Activated CD8-positive, alpha-beta memory T cell treated with anti-CD3 and anti-CD28 coated beads, Interleukin-2, amount 50 U/mL, for 4 hours (primary cell): Measurements from ENCODE around the gene SEMA4C.

Experiments
- DNase-seq: peaks from one replicate; pipeline ENCODE4 v3.0.0-alpha.2; 2020

Gene SEMA4C

GRCh38 chr2:96879545-96880040, 9.7 kb upstream of the SEMA4C start:
- DNase-seq = no peak

DNA sequence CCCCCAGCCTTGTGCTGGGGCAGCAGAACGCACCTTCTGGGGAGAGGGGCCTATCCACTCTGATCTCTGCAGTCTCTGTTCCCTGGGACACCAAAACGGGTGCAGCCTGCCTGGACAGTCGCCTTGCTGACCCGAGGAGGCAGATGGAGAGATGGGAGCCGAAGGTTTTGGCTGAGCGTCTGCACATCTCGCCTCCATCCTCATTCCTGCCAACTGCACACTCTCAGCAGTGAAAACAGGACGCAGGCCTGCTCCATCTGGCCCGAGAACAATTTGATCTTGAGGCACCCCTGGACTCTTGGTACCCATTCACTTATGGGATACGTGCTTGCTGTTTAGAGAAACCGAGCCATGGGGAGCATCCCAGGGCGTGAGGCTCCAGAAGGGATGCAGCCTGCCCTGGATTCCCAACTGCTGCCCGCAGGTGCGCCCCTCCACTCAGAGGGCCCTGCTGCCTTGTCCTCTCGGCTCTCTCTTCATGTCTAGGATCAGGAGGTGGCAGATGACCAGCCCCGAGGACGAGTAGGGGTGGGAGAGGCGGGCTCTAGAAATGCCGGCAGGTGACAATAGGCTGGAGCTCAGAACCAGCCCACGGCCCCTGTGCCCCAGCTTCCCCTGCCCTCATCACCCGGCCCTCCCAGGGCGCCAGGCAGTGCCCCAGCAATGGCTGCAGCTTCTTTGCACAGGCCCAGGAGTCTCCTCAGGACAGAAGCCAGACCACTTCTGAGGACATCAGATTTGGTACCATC, 9.1 kb upstream of the SEMA4C start:
- DNase-seq = no peak

DNA sequence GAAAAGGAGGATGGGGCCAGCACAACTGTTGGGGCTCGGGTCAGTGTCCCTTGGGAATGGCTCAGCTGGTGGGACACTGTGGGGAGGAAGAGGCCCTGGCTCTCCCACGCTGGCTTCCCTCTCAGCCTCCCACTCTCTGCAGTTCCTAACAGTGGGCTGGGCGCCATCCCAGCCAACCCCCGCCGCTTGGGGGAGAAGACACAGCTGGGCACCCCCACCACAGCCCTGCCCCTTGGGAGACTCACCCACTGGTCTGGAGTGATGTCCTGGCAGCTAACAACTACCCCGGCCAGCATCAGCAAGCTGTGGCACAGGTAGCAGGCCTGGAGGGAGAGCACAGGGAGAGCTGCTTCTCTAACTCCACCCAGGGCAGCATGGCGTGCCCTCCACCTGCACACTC, 8.3 kb upstream of the SEMA4C start:
- no peak for DNase-seq

- DNase-seq = no peak
These were observed 7.8 kb upstream of the SEMA4C start for GRCh38 chr2:96877631-96878092.

DNA sequence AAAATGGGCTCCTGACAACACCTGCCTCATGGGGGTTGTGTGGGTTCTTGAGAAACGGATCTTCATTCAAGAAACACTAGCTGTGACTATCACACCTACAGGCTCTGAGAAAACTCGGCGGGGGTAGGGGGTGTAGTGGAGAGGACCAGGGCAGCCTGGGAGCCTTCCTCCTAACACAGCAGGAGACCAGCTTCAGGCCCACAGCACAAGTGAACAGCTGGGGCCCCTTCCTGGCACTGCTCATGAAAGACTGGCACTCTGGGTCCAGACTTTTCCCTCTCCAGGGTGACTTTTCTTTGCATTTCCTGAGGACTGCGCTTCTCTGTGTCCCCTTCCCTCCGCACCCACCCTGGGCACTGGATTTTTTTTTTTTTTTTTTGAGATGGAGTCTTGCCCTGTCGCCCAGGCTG, 7.2 kb upstream of the SEMA4C start:
- no peak for DNase-seq

DNA sequence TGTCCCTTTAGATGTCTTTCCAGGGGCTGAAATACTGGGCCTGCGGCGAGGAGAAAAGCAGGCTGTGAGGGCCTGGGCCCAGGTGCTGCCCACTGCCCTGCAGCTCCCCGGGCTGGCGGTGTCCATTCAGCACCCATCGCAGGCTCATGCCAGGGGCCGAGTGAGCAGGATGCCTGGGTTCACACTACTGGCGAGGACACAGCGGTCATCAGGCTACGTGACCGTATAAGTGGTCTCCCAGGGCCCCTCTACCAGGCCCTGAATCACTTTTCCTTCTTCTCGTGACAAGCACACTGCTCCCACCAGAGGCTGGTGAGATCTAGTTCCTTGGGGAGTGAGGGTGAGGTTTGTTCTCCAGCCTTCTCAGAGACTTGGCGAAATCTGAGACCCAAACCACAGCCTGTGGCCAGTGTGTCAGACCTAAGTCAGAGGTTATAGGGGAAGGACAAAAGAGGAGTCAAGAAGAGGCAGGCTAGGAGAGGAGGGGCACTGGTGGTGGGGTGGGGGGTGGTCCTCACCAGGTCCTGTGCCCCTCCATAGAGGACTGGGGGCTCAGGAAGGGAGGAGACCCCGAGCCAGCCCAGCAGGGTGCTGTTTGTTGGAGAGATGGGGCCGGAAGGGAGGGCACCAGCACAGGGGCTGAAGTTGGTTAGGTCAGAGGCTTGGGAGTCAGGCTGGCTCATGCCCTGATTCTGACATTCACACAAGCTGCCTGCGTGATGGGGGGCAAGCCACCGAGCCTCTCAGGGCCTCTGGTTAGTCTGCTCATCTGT, 6.6 kb upstream of the SEMA4C start:
- DNase-seq = no peak

DNA sequence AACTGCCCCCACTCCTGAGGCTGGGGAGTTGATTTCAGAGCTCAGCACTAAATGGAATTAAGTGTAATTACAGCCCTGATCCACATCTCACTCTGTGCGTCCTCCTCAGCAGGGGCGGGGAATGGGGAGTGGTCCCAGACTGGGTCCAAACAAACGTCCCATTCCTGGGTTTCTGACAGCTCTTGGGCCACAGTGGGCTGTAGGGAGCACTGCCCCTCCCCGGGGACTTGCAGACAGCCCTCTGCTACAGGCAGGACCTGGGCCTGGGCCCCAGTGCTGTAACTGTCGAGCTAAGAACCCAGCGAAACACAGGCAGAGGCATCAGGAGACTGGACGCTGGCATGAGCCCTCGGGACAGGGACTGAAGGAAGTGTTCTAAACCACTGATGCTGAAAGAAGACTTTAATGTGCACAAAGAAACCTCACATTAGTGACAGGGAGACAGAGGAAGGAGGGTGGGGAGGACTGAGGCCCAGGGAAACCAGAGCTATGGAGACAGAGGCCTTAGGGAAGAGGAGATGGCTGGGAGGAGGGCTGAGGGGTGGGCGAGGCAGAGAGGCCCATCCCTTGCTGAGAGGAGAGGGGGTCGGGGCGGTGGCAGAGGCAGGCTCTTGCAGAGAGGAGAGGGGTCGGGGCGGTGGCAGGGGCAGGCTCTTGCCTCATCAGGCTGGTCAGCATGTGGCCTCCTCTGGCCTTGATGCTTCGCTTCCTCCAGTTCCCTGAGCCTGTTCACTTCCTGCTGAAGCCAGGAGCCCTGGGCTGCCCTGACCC, 5.8 kb upstream of the SEMA4C start:
- no peak for DNase-seq

DNA sequence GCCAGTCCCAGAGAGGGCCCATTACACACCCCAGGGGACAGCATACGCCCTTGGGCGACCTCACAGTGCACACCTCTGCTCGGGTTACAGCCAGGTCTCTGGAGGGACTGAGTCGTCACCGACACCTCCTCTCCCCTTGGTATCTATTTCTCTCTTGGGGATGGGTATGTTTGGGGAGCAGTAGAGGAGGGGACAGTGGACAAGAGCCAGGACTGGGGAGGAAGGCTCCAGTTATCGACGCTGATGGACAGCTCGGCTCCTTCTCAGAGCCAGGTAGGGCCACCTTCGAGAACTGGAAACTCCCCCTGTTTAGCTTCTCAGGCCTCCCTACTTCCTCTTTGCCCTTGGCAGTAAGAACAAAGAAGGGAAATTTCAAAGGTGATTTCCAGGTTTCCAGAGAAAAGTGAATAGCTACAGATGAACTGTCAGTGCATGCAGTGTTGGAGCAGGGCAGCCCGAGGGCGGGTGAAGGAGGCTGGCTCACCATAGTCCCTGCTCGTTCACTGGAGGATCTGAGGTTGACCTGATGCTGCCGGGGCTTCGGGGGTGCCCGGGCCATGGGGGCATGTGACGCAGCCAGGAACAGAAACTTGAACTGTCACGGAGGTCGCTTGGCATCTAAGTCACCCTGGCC, 4.4 kb upstream of the SEMA4C start:
- no peak for DNase-seq

DNA sequence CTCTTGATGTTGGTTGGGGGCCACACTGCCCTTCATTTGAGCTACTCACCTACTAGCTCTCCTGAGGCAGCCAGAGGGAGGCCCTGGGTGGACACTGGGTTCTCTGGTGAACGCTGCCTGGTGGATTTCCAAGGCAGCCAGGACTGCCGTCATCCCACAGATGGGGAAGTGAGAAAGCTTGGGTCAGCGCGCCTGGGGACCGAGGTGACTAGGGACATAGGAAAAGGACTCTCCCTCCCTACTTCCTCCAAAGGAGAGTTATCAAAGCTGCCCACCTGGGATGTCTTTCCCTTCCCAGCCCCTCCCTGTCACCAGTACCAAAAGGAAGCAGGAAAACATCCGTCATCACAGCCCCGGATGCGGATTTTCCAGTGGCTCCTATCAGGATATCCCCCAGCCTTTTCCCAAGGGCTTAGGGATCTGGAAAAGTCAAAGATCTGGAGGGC, 3.8 kb upstream of the SEMA4C start:
- DNase-seq = no peak

DNA sequence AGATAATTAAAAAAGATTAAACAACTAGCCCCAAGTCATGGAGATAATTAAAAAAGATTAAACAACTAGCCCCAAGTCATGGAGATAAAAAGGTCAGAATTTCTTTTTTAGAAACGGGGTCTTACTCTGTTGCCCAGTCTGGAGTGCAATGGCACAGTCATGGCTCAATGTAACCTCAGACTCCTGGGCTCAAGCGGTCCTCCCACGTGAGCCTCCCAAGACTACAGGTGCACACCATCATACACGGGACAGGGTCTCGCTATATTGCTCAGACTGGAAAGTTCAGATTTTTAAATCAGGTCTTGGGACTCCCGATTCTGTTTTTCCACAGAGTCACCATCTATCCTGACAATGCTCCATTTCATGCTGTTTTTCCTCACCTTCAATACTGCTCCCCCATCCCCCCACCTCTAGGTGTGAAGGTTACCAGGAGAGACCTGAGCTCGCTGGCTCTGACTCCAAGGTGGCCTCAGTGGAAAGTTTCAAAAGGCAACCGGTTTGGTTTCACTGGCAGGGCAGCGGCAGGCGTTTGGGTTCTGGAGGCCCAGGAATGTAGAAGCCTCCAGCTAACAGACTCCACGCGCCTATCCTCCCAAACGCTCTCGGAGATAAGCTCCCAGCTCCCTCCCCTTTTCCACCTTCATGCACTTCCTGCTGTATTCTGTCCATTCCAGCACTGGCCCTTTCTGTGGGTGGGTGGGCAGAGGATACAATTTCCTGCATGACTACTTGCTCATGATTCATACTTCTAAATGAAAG, 2.9 kb upstream of the SEMA4C start:
- no peak for DNase-seq

DNA sequence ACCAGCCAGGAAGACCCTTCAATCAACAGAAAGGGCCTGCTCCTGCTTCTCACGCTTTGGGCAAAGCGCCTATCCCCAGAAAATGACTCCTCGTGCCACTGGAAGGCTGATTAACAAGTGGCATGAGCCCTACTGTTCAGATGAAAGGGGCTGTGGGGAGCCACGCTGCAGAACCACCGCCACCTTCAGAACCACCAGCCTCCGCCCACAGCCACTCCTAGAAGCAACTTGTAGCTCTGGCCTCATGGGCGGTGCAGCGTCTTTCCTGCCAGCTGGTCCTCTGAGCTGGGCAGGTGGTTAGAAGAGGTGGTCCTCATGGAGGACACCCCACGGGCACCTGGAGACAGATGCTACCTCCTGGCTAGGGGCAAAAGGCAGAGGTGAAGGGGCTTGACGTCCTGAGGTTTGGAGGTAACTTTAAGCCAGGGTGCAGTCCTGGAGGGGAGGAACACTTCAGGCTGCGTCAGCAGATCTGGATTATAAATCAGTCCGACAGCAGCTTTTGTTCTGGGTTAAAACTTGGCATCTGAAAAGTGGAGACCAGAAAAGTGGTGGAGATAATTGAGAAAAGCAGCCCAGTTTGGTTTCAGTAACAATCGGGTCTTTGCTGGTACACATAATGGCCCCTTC, 861 bp upstream of the SEMA4C start:
- peak; percentile 60 for DNase-seq

DNA sequence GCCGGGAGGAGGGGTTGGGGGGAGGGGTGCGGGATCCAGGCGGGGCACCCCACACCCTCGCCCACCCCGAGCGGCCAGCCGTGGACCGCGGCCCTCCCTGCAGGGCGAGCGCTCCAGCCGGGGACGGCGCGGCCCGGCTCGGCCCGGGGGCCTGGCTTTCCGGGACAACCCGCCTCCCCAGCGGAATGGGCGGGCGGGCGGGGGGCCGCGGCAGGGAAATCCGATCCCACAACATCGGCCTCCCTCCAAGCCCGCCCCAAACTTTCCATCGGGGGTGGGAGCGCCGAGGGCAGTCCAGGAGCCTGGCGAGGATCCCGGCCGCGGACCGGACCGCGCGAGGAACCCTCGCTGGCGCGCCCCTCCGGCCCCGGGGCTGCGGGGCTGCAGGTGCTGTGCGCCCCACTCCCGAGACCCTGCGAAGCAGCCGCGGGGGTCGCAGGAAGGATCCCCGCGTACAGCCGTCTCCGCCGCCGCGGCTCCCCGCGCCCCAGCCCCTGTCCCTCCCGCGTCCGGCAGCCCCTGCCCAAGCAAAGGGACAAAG, 529 bp downstream of the SEMA4C start:
- DNase-seq = no peak

- peak; percentile 56 for DNase-seq
These were observed 1.2 kb downstream of the SEMA4C start for GRCh38 chr2:96868555-96869280.

DNA sequence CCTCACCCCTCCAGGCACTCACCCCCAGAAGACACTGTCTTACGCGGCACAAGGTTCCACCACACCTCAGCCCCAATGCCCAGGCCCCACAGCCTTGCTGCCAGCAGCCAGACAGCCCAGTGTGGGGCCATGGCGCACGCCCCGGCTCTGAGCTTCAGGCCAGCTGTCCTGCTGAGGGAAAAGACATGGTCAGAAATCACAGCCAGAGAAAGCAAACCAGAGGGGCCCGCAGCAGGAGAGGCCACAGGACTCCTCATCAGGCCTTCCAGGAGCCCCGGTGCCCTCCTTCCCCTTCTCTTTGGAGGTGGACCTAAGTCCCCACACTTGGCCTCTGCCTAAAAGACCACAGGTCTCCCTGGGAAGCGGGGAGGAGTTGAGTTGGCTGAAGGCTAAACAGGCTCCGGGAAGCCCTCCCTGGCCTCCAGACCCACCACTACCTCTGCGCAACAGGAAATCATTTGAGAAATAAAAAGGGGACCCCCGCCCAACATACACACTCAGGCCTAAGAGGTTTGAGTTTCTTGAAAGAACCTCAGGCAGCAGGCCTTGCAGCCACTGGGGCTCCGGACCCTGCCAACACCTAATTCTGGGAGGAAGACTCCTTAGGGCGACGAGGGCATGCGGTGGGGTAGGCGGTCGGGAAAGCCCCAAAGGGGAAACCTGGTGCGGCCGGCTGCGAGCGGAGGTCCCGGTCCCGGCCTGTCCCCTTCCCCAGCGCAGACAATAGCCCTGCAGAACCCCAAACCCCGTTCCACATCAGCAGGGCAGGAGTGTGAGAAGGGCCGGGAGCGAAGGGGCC, 1.9 kb downstream of the SEMA4C start:
- no peak for DNase-seq

- no peak for DNase-seq
These were observed 2.7 kb downstream of the SEMA4C start for GRCh38 chr2:96866986-96867755.

GRCh38 chr2:96866586-96866985, 3.3 kb downstream of the SEMA4C start:
- DNase-seq = no peak

DNA sequence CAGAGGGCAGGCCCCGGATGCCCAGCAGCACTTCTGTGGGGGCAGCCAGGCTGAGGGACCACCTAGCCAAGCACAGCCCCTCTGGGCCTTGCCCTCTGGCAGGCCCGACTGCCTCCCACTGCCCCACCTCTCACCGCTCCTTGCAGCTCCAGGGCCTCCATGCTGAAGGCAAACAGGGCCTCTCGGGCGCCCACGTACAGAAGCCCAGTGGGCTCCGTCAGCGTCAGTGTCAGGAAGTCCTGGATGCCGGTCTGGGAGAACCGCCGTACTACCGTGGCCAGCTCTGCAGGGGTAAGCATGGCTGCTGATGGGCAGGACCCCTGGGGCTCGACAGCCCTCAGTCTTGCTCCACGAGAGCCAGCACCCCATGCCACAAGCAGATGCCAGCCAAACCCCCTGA, 3.7 kb downstream of the SEMA4C start:
- no peak for DNase-seq

DNA sequence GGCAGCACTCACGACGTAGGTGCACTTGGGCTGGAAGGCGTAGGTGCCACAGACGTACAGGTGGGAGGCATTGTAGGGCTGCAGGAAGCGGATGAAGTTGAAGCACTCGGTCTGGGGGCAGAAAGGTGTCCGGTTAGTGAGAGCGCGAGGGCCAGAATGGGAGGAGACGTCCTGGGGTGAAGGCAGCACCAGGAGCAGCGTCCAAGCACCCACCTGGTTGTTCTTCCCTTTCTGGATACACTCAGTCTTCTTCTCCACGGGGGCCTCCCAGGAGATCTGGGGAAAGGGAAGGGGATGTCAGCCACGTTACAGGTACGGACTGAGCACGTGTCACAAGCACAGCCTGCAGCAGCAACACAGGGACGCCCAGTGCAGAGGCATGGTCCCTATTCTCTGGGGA, 4.2 kb downstream of the SEMA4C start:
- DNase-seq = no peak
